A673 (cell line): ENCODE results near the gene CRYGS. TPM values are rescaled to one million over a fixed set of nuclear protein-coding genes. Genes with fewer than 3 reads are reported as not detected.
"Not testable (repeated sequence)": the region's sequence is repeated elsewhere in the genome, so short reads cannot be mapped to it uniquely, and the experiment has no call there.

Experiments
- BruUV-seq: library from RNA; stranded (reverse); fragments of 400-500 nt; replicated peaks from 2 replicates; lab custom pipeline; 2021; lab: Mats Ljungman, UMichigan
- CTCF ChIA-PET: fragments of 300-600 bp; sonication (Branson Sonifier 250); formaldehyde crosslinking; loops from one replicate; lab custom pipeline; 2022; ENCODE audit warnings: antibody characterized with exemption; lab: Charles Lee
- POLR2A ChIA-PET: fragments of 300-600 bp; sonication (Branson Sonifier 250); formaldehyde crosslinking; loops from one replicate; lab custom pipeline; 2022; ENCODE audit warnings: antibody characterized with exemption; ENCODE audit not compliant: low non-redundant PET; lab: Charles Lee
- DNase-seq: peaks from one replicate; pipeline ENCODE4 v3.0.0-alpha.2; 2015; ENCODE audit warnings: low spot score
- H3K27ac ChIP-seq: fragments of 200-600 bp; sonication (generic); 2 replicates; pipeline ENCODE4 v1.5.1; 2016; ENCODE audit warnings: mixed run types, low read depth, mild to moderate bottlenecking, mixed read lengths, antibody characterized with exemption, low read length; ENCODE audit not compliant: poor library complexity, severe bottlenecking
- H3K27me3 ChIP-seq: fragments of 200-600 bp; sonication (generic); replicated peaks from 2 replicates; pipeline ENCODE4 v1.6.1; 2017; ENCODE audit warnings: mixed run types, low read depth, mild to moderate bottlenecking, mixed read lengths, antibody characterized with exemption, low read length; ENCODE audit not compliant: insufficient read depth, poor library complexity
- H3K36me3 ChIP-seq: fragments of 200-600 bp; sonication (generic); 2 replicates; pipeline ENCODE4 v1.6.1; 2016; ENCODE audit warnings: mixed run types, mild to moderate bottlenecking, mixed read lengths, antibody characterized with exemption, low read length; ENCODE audit not compliant: insufficient read depth, poor library complexity, severe bottlenecking
- H3K4me1 ChIP-seq: fragments of 200-600 bp; sonication (generic); 2 replicates; pipeline ENCODE4 v1.6.1; 2017; ENCODE audit warnings: mixed run types, mild to moderate bottlenecking, mixed read lengths, antibody characterized with exemption, low read length; ENCODE audit not compliant: insufficient read depth, poor library complexity, severe bottlenecking
- H3K4me3 ChIP-seq: fragments of 200-600 bp; sonication (generic); 2 replicates; pipeline ENCODE4 v1.5.1; 2016; ENCODE audit warnings: low read depth, mixed run types, mild to moderate bottlenecking, mixed read lengths, low read length; ENCODE audit not compliant: poor library complexity, severe bottlenecking
- H3K9me3 ChIP-seq: fragments of 200-600 bp; sonication (generic); 2 replicates; pipeline ENCODE4 v1.6.1; 2016; ENCODE audit warnings: mixed run types, low read depth, mild to moderate bottlenecking, mixed read lengths, antibody characterized with exemption, low read length; ENCODE audit not compliant: poor library complexity, severe bottlenecking
- EZH2 ChIP-seq: fragments of 200-600 bp; sonication (generic); IDR thresholded peaks from 2 replicates; pipeline ENCODE4 v1.6.1; 2017; ENCODE audit warnings: borderline replicate concordance, low read depth, mild to moderate bottlenecking, mixed read lengths, antibody characterized with exemption, low read length; ENCODE audit not compliant: poor library complexity, severe bottlenecking
- intact Hi-C: fragments of 100-400 bp; cut with micrococcal nuclease; formaldehyde crosslinking; loops from one replicate; pipeline ENCODE4 v1.10.0; 2022; ENCODE audit not compliant: unreplicated experiment
- total RNA-seq: library from RNA; stranded (reverse); gene quantifications from 2 replicates; pipeline ENCODE4 v1.2.3, GENCODE V29; 2021
- TF ChIP-seq, protein P1 (sequence below): fragments of 300-800, 200-600 bp; sonication (generic); conservative IDR thresholded peaks from 2 replicates; pipeline ENCODE4 v1.5.1; 2017; ENCODE audit warnings: low read depth, mild to moderate bottlenecking, antibody characterized with exemption, low read length, moderate library complexity, mixed read lengths

CRYGS gene
- total RNA-seq, 1 experiment from 2014 or later, result 3.6 TPM

DNA sequence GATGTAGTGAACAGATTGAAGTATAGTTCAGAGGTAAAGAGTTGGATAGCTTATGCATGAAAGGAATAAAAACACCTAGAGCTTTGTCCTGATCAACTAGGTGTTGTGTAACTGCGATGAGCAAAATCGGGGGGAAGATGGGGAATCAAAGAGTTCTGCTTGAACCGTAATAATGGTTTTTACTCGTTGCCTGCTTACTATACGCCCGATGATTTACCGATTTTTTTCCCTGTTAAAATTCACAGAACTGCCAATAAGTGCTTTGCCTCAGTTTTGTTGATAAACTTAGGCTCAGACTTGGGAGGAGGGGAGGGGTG, 25.6 kb upstream of the CRYGS start:
- BruUV-seq, result TSS peak; percentile 80
- intact Hi-C loops, result loop anchor here (10.0 kb wide), 1 partner anchor 465 kb away; the partner anchor contains the start of gene ETV5
- no peak for TF ChIP-seq EZH2
- TF ChIP-seq, protein P1, sequence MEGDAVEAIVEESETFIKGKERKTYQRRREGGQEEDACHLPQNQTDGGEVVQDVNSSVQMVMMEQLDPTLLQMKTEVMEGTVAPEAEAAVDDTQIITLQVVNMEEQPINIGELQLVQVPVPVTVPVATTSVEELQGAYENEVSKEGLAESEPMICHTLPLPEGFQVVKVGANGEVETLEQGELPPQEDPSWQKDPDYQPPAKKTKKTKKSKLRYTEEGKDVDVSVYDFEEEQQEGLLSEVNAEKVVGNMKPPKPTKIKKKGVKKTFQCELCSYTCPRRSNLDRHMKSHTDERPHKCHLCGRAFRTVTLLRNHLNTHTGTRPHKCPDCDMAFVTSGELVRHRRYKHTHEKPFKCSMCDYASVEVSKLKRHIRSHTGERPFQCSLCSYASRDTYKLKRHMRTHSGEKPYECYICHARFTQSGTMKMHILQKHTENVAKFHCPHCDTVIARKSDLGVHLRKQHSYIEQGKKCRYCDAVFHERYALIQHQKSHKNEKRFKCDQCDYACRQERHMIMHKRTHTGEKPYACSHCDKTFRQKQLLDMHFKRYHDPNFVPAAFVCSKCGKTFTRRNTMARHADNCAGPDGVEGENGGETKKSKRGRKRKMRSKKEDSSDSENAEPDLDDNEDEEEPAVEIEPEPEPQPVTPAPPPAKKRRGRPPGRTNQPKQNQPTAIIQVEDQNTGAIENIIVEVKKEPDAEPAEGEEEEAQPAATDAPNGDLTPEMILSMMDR, result no peak
- no peaks in the 10 kb centered on the region for H3K9me3 ChIP-seq
- ChIA-PET CTCF (interaction anchor here (1.0 to 1.7 kb wide), 3 partner anchors 29 to 48 kb away, joined by 3 to 7 read pairs (median 6); no protein-coding TSS in a partner anchor), POLR2A (interaction anchor here (0.6 kb wide), 1 partner anchor 218 kb away, joined by 3 read pairs; no protein-coding TSS in a partner anchor)
- H3K4me3 ChIP-seq, result peak overlapping the region; percentile 96
- H3K36me3 ChIP-seq, result peaks cover 27% of the 10 kb centered on the region
- peak overlapping the region; percentile 66 for H3K27ac ChIP-seq
- H3K27me3 ChIP-seq, result no peaks in the 10 kb centered on the region
- peaks cover 17% of the 10 kb centered on the region for H3K4me1 ChIP-seq
- no peak for DNase-seq

DNA sequence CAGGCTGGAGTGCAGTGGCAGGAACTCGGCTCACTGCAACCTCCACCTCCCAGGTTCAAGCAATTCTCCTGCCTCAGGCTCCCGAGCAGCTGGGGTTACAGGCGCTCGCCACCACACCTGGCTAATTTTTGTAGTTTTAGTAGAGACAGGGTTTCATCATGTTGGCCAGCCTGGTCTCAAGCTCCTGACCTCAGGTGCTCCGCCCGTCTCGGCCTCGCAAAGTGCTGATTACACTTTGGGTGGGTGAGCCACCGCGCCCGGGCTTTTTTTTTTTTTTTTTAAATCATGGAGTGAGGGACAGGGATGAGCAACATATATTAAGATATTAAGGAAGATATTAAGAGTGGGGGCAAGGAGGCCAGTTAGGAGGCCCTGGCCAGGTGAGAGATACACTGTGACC, 25.2 kb upstream of the CRYGS start:
- Histone ChIP-seq H3K4me1 (peaks cover 17% of the 10 kb centered on the region), H3K27ac (peak overlapping the region; percentile 66), H3K36me3 (peaks cover 24% of the 10 kb centered on the region), H3K4me3 (peak overlapping the region; percentile 96)
- CTCF ChIA-PET, BruUV-seq, H3K9me3 ChIP-seq, DNase-seq, H3K27me3 ChIP-seq: not testable (repeated sequence)
- intact Hi-C loops, result loop anchor here (10.0 kb wide), 1 partner anchor 465 kb away; the partner anchor contains the start of gene ETV5
- POLR2A ChIA-PET, result interaction anchor here (0.6 kb wide), 1 partner anchor 111 kb away, joined by 6 read pairs; no protein-coding TSS in a partner anchor

DNA sequence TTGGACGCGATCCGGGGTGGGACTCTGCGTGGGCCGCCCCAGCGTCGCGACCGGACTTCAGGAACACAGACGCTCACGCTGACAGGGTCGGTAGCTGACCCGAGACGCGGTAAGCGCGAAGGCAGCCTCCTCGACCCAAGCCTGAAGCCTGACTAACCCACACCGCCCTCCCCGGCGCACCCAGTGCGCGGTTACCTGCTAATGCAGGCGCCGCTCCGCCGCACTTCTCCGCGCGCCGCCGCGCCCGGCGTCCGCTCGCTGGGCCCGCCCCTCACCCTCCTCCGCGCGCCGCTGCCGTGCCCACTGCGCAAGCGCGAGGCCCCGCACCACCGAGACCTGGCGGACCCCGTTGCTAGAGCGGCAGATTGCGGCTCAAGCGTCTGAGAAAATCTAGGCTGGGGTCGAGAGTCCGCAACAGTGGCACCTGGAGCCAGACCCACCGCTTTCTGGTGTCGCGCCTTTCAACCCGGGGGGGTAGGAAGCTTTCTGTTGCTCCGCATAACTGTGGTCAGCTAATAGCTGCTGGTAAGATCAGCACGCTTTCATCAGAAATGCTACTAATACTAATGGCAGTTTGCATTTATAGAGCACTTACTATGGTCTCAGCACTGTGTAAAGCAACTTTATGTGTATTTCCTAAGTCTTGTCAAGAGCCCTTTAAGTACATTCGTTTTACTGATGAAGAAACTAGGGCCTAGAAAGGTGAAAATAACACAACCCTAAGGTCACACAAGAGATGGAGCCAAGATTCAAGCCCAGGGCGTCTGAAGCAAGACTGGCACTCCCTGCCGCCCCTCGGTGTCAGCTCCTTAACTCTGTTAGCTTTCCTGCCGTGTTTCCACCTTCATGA, 23.1 kb upstream of the CRYGS start, which contains the start of gene TBCCD1:
TSS of gene TBCCD1 (minus strand) at position 268 of the 850 bp plus-strand sequence. CDS start 3,010 bp downstream, outside the sequence.
- TF ChIP-seq, protein P1, result no peak
- no peak for TF ChIP-seq EZH2
- Histone ChIP-seq H3K27ac (peak within 1 kb of the TSS; percentile 85), H3K9me3 (no peaks in the 10 kb centered on the region), H3K36me3 (peaks cover 4% of the 10 kb centered on the region), H3K4me3 (peak within 1 kb of the TSS; percentile 91), H3K4me1 (peaks cover 15% of the 10 kb centered on the region), H3K27me3 (no peaks in the 10 kb centered on the region)
- CTCF ChIA-PET, result no interaction called here
- DNase-seq, result peak; percentile 91
- POLR2A ChIA-PET, result interaction anchor here (0.7 kb wide), 1 partner anchor 17 kb away, joined by 3 read pairs; no protein-coding TSS in a partner anchor
- no TSS peak for BruUV-seq
- intact Hi-C loops, result loop anchor here (10.0 kb wide), 1 partner anchor 462 kb away; the partner anchor contains the start of gene ETV5
